Gastrocnemius medialis (tissue), 4 donors: ENCODE data around the gene BSX.

Experiments
- CTCF ChIP-seq, 5 experiments: fragments of 450-650 bp in 3 of 5; fragments of 200-600 bp in 2 of 5; sonication (generic) in 2 of 5; IDR thresholded peaks in 4 of 5; conservative IDR thresholded peaks in 1 of 5; 1 replicate in 4 of 5; 2 replicates in 1 of 5; pipeline ENCODE4 v1.5.1; 2016 to 2019; ENCODE audit warnings: antibody characterized with exemption in 5 of 5, mild to moderate bottlenecking in 3 of 5, moderate library complexity in 3 of 5
- POLR2A ChIP-seq, 2 donors: fragments of 450-650 bp; IDR thresholded peaks; one replicate each; pipeline ENCODE4 v1.6.1; 2017; ENCODE audit warnings: antibody characterized with exemption in 2 of 2, mild to moderate bottlenecking in 2 of 2, moderate library complexity in 2 of 2

- TF ChIP-seq CTCF (IDR thresholded peaks at IDR 0.05 in 4 of 5, conservative IDR thresholded peaks at IDR 0.05 in 1 of 5) (no peak), POLR2A (IDR thresholded peaks at IDR 0.05) (no peak)
Measured at GRCh38 chr11:122938557-122938956, 43.1 kb downstream of the BSX start.
